AG09319 (cell line): Measurements from ENCODE around the gene HADHB.
"Not testable (repeated sequence)": the region's sequence is repeated elsewhere in the genome, so short reads cannot be mapped to it uniquely, and the experiment has no call there.

ENCODE experiments used
- DNase-seq: peaks from one replicate; pipeline ENCODE4 v3.0.0-alpha.2; 2010; ENCODE audit warnings: low read depth; ENCODE audit errors: extremely low read depth
- TF ChIP-seq, protein P1 (sequence below): IDR thresholded peaks from 2 replicates; pipeline ENCODE4 v1.5.1; 2011; ENCODE audit warnings: low read depth, mild to moderate bottlenecking, inconsistent platforms, low read length, moderate library complexity

HADHB gene

DNA sequence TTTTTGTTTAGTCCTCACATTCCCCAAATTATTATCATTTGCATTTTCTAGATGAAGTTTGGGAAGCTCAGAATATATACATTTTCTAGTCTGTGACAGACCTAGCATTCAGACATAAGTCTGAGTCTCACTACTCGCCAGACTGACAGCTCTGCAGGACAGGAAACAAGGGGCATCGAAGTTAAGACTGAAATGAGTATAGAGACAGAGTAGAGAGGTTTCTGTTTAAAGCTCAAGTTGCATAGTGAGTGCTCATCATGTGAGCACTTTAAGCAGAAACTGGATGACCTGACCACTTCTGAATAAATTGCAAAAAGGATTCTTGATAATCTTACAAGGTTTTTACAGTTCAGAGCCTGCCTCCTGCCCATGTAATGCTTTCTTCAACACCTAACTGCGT is 1.1 kb downstream of the HADHB start:
- TF ChIP-seq, protein P1, sequence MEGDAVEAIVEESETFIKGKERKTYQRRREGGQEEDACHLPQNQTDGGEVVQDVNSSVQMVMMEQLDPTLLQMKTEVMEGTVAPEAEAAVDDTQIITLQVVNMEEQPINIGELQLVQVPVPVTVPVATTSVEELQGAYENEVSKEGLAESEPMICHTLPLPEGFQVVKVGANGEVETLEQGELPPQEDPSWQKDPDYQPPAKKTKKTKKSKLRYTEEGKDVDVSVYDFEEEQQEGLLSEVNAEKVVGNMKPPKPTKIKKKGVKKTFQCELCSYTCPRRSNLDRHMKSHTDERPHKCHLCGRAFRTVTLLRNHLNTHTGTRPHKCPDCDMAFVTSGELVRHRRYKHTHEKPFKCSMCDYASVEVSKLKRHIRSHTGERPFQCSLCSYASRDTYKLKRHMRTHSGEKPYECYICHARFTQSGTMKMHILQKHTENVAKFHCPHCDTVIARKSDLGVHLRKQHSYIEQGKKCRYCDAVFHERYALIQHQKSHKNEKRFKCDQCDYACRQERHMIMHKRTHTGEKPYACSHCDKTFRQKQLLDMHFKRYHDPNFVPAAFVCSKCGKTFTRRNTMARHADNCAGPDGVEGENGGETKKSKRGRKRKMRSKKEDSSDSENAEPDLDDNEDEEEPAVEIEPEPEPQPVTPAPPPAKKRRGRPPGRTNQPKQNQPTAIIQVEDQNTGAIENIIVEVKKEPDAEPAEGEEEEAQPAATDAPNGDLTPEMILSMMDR: no peak
- no peak for DNase-seq

GRCh38 chr2:26246818-26247217 is 2.1 kb downstream of the HADHB start:
- TF ChIP-seq, protein P1: no peak
- no peak for DNase-seq

- DNase-seq: no peak
- TF ChIP-seq, protein P1: no peak
Measured at GRCh38 chr2:26249625-26250024, 4.9 kb downstream of the HADHB start.

GRCh38 chr2:26251893-26252292 is 7.2 kb downstream of the HADHB start:
- DNase-seq: no peak
- TF ChIP-seq, protein P1: no peak

- TF ChIP-seq, protein P1: no peak
- DNase-seq: no peak
Measured at GRCh38 chr2:26255759-26256384, 11.1 kb downstream of the HADHB start.

- not testable (repeated sequence) for DNase-seq
Measured at GRCh38 chr2:26258836-26259235, 14.1 kb downstream of the HADHB start.

GRCh38 chr2:26268213-26268612 is 23.5 kb downstream of the HADHB start:
- DNase-seq: no peak
- TF ChIP-seq, protein P1: no peak

- not testable (repeated sequence) for DNase-seq
Measured at GRCh38 chr2:26268670-26269385, 24.1 kb downstream of the HADHB start.
